GM12878 (cell line): ENCODE data around the gene TBC1D24. TPM values are rescaled to one million over a fixed set of nuclear protein-coding genes. Genes with fewer than 3 reads are reported as not detected.

Experiments
- ATAC-seq: fragments of 200-7000 bp; cut with Tn5 transposase; 3 replicates; pipeline ENCODE4 v1.9.1; 2020; ENCODE audit warnings: mild to moderate bottlenecking, moderate library complexity
- BruUV-seq: library from RNA; stranded (reverse); fragments of 400-500 nt; replicated peaks from 2 replicates; lab custom pipeline; 2021; lab: Mats Ljungman, UMichigan
- CTCF ChIA-PET: fragments of 300-600 bp; sonication (Branson Sonifier 250); formaldehyde crosslinking; extraction: SDS; loops from one replicate; lab custom pipeline; 2021; ENCODE audit warnings: inconsistent platforms; lab: Yijun Ruan, JAX
- POLR2A ChIA-PET: fragments of 350-600 bp; formaldehyde crosslinking; extraction: SDS; loops from one replicate; lab custom pipeline; 2021; ENCODE audit warnings: inconsistent platforms; lab: Charles Lee
- RAD21 ChIA-PET: fragments of 300-600 bp; sonication (Branson Sonifier 250); formaldehyde crosslinking; loops from one replicate; lab custom pipeline; 2023; ENCODE audit warnings: antibody characterized with exemption; ENCODE audit not compliant: unreplicated experiment; lab: Charles Lee
- SMC1A ChIA-PET: fragments of 300-600 bp; sonication (Branson Sonifier 250); formaldehyde crosslinking; loops from one replicate; lab custom pipeline; 2023; ENCODE audit not compliant: unreplicated experiment, uncharacterized antibody; lab: Charles Lee
- DNase-seq: peaks from one replicate; pipeline ENCODE4 v3.0.0-alpha.2; 2011; ENCODE audit warnings: low read depth, low spot score
- FAIRE-seq: peaks from 3 replicates; lab custom pipeline; 2011; peaks lifted over from hg19 to GRCh38; lab: Jason Lieb, UNC
- H2AFZ ChIP-seq: 2 replicates; pipeline ENCODE4 v1.6.0; 2011; ENCODE audit warnings: low read depth, low read length, control low read depth; ENCODE audit not compliant: control insufficient read depth
- H3K27ac ChIP-seq: 2 replicates; pipeline ENCODE4 v1.5.1; 2011; ENCODE audit warnings: control low read depth; ENCODE audit not compliant: control insufficient read depth, insufficient read depth
- H3K27me3 ChIP-seq, 2 experiments: replicated peaks in 1 of 2; 2 replicates each; pipeline versions ENCODE4 v1.6.0 to v1.6.1; 2011; ENCODE audit warnings: low read length in 1 of 2; ENCODE audit not compliant: control insufficient read depth in 2 of 2, insufficient read depth in 2 of 2
- H3K36me3 ChIP-seq, 2 experiments: 2 replicates each; pipeline ENCODE4 v1.5.1; 2011; ENCODE audit warnings: low read length in 1 of 2; ENCODE audit not compliant: control insufficient read depth in 2 of 2, insufficient read depth in 2 of 2
- H3K4me1 ChIP-seq: 2 replicates; pipeline ENCODE4 v1.6.1; 2011; ENCODE audit warnings: mild to moderate bottlenecking, low read length, moderate library complexity, mixed read lengths; ENCODE audit not compliant: control insufficient read depth, insufficient read depth
- H3K4me2 ChIP-seq: 2 replicates; pipeline ENCODE4 v1.6.0; 2011; ENCODE audit warnings: control low read depth; ENCODE audit not compliant: control insufficient read depth, insufficient read depth
- H3K4me3 ChIP-seq: fragments of 200-600 bp; sonication (generic); 2 replicates; pipeline ENCODE4 v1.5.1; 2016
- H3K79me2 ChIP-seq: 2 replicates; pipeline ENCODE4 v1.6.0; 2011; ENCODE audit warnings: low read length; ENCODE audit not compliant: control insufficient read depth, insufficient read depth
- H3K9ac ChIP-seq: 2 replicates; pipeline ENCODE4 v1.8.0; 2011; ENCODE audit warnings: low read length, control low read depth, mixed read lengths; ENCODE audit not compliant: control insufficient read depth, insufficient read depth
- H3K9me3 ChIP-seq: replicated peaks from 3 replicates; pipeline ENCODE4 v1.5.1; 2011; ENCODE audit warnings: mild to moderate bottlenecking, low read length; ENCODE audit not compliant: control insufficient read depth, insufficient read depth
- H4K20me1 ChIP-seq: 2 replicates; pipeline ENCODE4 v1.6.0; 2011; ENCODE audit not compliant: control insufficient read depth, insufficient read depth
- BACH1 ChIP-seq: fragments of 450-650 bp; IDR thresholded peaks from 2 replicates; pipeline ENCODE4 v1.6.1; 2017; ENCODE audit warnings: mild to moderate bottlenecking, borderline replicate concordance
- DPF2 ChIP-seq: fragments of 450-650 bp; IDR thresholded peaks from 2 replicates; pipeline ENCODE4 v1.6.1; 2017; ENCODE audit warnings: mild to moderate bottlenecking
- EP300 ChIP-seq, 2 experiments: fragments of 150-350 bp in 1 of 2; IDR thresholded peaks; 2 replicates each; pipeline ENCODE4 v1.6.1; 2011 to 2012; ENCODE audit warnings: low read depth in 2 of 2, low read length in 2 of 2, borderline replicate concordance in 1 of 2, improper control_type of control experiment in 1 of 2, inconsistent platforms in 1 of 2; ENCODE audit not compliant: control insufficient read depth in 1 of 2
- FOXK2 ChIP-seq: fragments of 450-650 bp; IDR thresholded peaks from 2 replicates; pipeline ENCODE4 v1.6.1; 2017; ENCODE audit warnings: mild to moderate bottlenecking, moderate library complexity
- HCFC1 ChIP-seq: fragments of 150-350 bp; IDR thresholded peaks from 2 replicates; pipeline ENCODE4 v1.6.1; 2014; ENCODE audit warnings: low read length
- HDAC2 ChIP-seq: fragments of 200-600 bp; sonication (generic); IDR thresholded peaks from 2 replicates; pipeline ENCODE4 v1.6.1; 2017
- JUNB ChIP-seq: IDR thresholded peaks from 2 replicates; pipeline ENCODE4 v1.6.1; 2016; ENCODE audit warnings: antibody characterized with exemption, mild to moderate bottlenecking
- NFYB ChIP-seq: IDR thresholded peaks from 2 replicates; pipeline ENCODE4 v1.6.1; 2011; ENCODE audit warnings: low read depth, mild to moderate bottlenecking, low read length, improper control_type of control experiment, moderate library complexity; ENCODE audit not compliant: insufficient read depth
- PAX8 ChIP-seq: fragments of 450-650 bp; IDR thresholded peaks from 2 replicates; pipeline ENCODE4 v1.6.1; 2017; ENCODE audit warnings: mild to moderate bottlenecking, moderate library complexity
- POU2F2 ChIP-seq: IDR thresholded peaks from 3 replicates; pipeline ENCODE4 v1.6.1; 2011; ENCODE audit warnings: low read depth, mild to moderate bottlenecking, low read length, borderline replicate concordance
- RBBP5 ChIP-seq: fragments of 200-600 bp; sonication (generic); conservative IDR thresholded peaks from 2 replicates; pipeline ENCODE4 v1.6.1; 2016
- SMAD5 ChIP-seq: IDR thresholded peaks from 2 replicates; pipeline ENCODE4 v1.6.1; 2016; ENCODE audit warnings: antibody characterized with exemption, low read depth
- SPI1 ChIP-seq: IDR thresholded peaks from 2 replicates; pipeline ENCODE4 v1.6.1; 2011; ENCODE audit warnings: low read depth, mild to moderate bottlenecking, low read length, moderate library complexity, borderline replicate concordance; ENCODE audit not compliant: insufficient read depth
- SUZ12 ChIP-seq: fragments of 200-600 bp; sonication (generic); IDR thresholded peaks from one replicate; pipeline ENCODE4 v1.6.1; 2018; ENCODE audit warnings: antibody characterized with exemption, mild to moderate bottlenecking; ENCODE audit not compliant: unreplicated experiment
- TAF1 ChIP-seq: IDR thresholded peaks from 2 replicates; pipeline ENCODE4 v1.6.1; 2011; ENCODE audit warnings: mild to moderate bottlenecking, low read depth, low read length, borderline replicate concordance
- YY1 ChIP-seq: IDR thresholded peaks from 2 replicates; pipeline ENCODE4 v1.6.1; 2011; ENCODE audit warnings: low read depth, mild to moderate bottlenecking, low read length
- ZBTB40 ChIP-seq: fragments of 450-650 bp; IDR thresholded peaks from 2 replicates; pipeline ENCODE4 v1.6.1; 2016; ENCODE audit warnings: mild to moderate bottlenecking, moderate library complexity, borderline replicate concordance
- WGBS: methylation state at CpG from one replicate; pipeline ENCODE4 v1.1.6; 2016; ENCODE audit warnings: low lambda C conversion rate; ENCODE audit not compliant: insufficient replicate concordance, insufficient coverage; ENCODE audit errors: missing lambda C conversion rate; 5-methylcytosine and 5-hydroxymethylcytosine counted together
- in situ Hi-C: fragments of 300-500 bp; cut with MboI; formaldehyde crosslinking; loops from 9 replicates; pipeline ENCODE4 v1.14.3; 2018; ENCODE audit warnings: mixed read lengths
- intact Hi-C: fragments of 100-400 bp; cut with micrococcal nuclease; formaldehyde crosslinking; loops from one replicate; pipeline ENCODE4 v1.14.2; 2022; ENCODE audit not compliant: unreplicated experiment
- polyA plus RNA-seq, 11 experiments: library from polyadenylated mRNA; depleted of rRNA in 4 of 11; unstranded in 6 of 11; stranded (reverse) in 5 of 11; fragments of >200 nt; fragmentation: Nextera tagmentation in 4 of 11; fragmentation: Illumina TruSeq in 1 of 11; extraction: Ambion mirVana in 4 of 11; extraction: Trizol in 1 of 11; gene quantifications; 1 replicate in 1 of 11; 2 replicates in 10 of 11; pipeline versions ENCODE4 v1.2.1 to v1.2.3, GENCODE V29; 2011 to 2016; ENCODE audit warnings: inconsistent platforms in 2 of 11, missing spikeins in 2 of 11, low read depth in 1 of 11
- total RNA-seq, 4 experiments: library from RNA; depleted of rRNA in 3 of 4; stranded (reverse); fragments of >200 nt in 3 of 4; fragmentation: Illumina TruSeq in 1 of 4; extraction: Trizol in 1 of 4; gene quantifications; 2 replicates each; pipeline versions ENCODE4 v1.2.1 to v1.2.3, GENCODE V29; 2013 to 2021
- TF ChIP-seq, protein P1 (sequence below): IDR thresholded peaks from 2 replicates; pipeline ENCODE4 v1.6.1; 2012; ENCODE audit warnings: low read depth, low read length, improper control_type of control experiment
- TF ChIP-seq, protein P2 (sequence below): IDR thresholded peaks from 2 replicates; pipeline ENCODE4 v1.6.1; 2012; ENCODE audit warnings: low read length, inconsistent platforms

Gene TBC1D24
- total and polyA plus RNA-seq, 10 of the 15 experiments (the other 5 are each of a cell fraction or from before 2014, with no cell fraction given) = 1.1 to 9.6 (median 4.5) TPM

DNA sequence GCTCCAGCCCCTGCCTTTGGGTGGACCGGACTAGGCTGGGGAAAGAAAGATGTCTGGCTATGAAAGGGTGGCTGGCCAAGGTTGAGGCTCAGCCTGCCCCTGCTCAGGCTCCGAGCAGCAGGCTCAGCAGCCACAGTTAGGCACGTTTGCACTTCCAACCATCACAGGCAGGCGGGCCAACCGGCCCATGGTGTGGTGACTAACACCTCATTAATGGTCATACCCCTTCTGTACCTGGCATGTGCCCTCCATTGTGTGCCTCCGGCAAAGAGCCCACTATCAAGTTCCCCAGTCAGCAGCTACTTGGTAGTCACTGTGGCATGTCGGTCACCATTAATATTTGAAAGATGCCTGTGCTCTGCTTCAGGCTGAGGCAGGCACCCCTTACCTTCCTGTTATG is 6.7 kb downstream of the TBC1D24 start:
- no peak for DNase-seq
- no TSS peak for BruUV-seq
- SMC1A ChIA-PET = no interaction called here

DNA sequence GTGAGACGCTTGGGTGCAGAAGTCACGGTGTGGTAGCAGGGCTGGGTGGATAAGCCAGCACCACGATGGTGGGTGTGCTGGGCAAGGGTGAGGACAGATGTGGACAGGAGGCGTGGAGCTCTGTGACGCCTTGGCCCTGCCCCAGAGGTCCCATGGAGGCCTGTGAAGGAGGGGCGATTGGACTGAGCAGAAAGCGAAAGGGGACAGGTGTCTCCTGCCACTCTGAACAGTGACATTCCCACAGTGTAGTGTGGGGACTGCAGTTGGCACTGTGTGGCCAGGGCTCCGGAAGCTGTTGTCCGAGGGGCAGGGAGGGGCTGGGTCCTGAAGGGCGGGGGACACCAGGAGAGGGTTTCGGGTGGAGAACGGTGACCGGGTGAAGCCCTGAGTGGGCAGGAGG is 7.3 kb downstream of the TBC1D24 start:
- Histone ChIP-seq H4K20me1 (no peaks in the 10 kb centered on the region), H3K4me3 (no peak overlapping the region), H3K4me1 (peaks cover 9% of the 10 kb centered on the region), H3K9me3 (no peaks in the 10 kb centered on the region), H3K27ac (no peak overlapping the region), H3K36me3 (no peaks in the 10 kb centered on the region), H3K79me2 (no peaks in the 10 kb centered on the region), H3K9ac (no peak overlapping the region), H3K27me3 (no peaks in the 10 kb centered on the region), H2AFZ (no peak overlapping the region), H3K4me2 (no peak overlapping the region)
- ChIA-PET RAD21 (no interaction called here), CTCF (no interaction called here), SMC1A (no interaction called here), POLR2A (interaction anchor here (1.2 kb wide), 1 partner anchor 53 kb away, joined by 3 read pairs; the partner anchor contains the start of gene CCNF)
- intact Hi-C loops (no loop called here), in situ Hi-C loops (no loop called here)
- 89% methylated on average over 11 of the region's 13 CpGs for WGBS
- BruUV-seq = no TSS peak
- ATAC-seq (no peak), FAIRE-seq (no peak), DNase-seq (no peak)
- TF ChIP-seq, protein P1, sequence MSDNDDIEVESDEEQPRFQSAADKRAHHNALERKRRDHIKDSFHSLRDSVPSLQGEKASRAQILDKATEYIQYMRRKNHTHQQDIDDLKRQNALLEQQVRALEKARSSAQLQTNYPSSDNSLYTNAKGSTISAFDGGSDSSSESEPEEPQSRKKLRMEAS = no peak
- TF ChIP-seq HCFC1 (no peak), SUZ12 (no peak), ZBTB40 (no peak), SPI1 (no peak), JUNB (no peak), RBBP5 (no peak), SMAD5 (no peak)
- TF ChIP-seq, protein P2, sequence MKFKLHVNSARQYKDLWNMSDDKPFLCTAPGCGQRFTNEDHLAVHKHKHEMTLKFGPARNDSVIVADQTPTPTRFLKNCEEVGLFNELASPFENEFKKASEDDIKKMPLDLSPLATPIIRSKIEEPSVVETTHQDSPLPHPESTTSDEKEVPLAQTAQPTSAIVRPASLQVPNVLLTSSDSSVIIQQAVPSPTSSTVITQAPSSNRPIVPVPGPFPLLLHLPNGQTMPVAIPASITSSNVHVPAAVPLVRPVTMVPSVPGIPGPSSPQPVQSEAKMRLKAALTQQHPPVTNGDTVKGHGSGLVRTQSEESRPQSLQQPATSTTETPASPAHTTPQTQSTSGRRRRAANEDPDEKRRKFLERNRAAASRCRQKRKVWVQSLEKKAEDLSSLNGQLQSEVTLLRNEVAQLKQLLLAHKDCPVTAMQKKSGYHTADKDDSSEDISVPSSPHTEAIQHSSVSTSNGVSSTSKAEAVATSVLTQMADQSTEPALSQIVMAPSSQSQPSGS = no peak

More for the DNA sequence above, 6.7 kb downstream of the TBC1D24 start:
- FAIRE-seq (no peak), ATAC-seq (no peak)
- Histone ChIP-seq H3K9ac (no peak overlapping the region), H3K4me2 (no peak overlapping the region), H3K27ac (no peak overlapping the region), H3K9me3 (no peaks in the 10 kb centered on the region), H4K20me1 (no peaks in the 10 kb centered on the region), H2AFZ (no peak overlapping the region), H3K4me1 (peaks cover 3% of the 10 kb centered on the region), H3K79me2 (no peaks in the 10 kb centered on the region), H3K36me3 (no peaks in the 10 kb centered on the region), H3K4me3 (no peak overlapping the region), H3K27me3 (no peaks in the 10 kb centered on the region)
- CTCF ChIA-PET = no interaction called here
- POLR2A ChIA-PET = no interaction called here
- RAD21 ChIA-PET = no interaction called here
- WGBS = 88% methylated on average over 7 of the region's 7 CpGs
- in situ Hi-C loops (no loop called here), intact Hi-C loops (no loop called here)
- no peak for TF ChIP-seq POU2F2
- TF ChIP-seq FOXK2 = no peak
- no peak for TF ChIP-seq PAX8
- no peak for TF ChIP-seq BACH1
- no peak for TF ChIP-seq YY1
- no peak for TF ChIP-seq HDAC2
- no peak for TF ChIP-seq DPF2
- no peak for TF ChIP-seq EP300 (IDR thresholded peaks at IDR 0.05; ENCODE audit: borderline replicate concordance in 1 of 2, control insufficient read depth in 1 of 2, low read depth in 2 of 2, low read length in 2 of 2)
- no peak for TF ChIP-seq NFYB
- TF ChIP-seq SPI1 = no peak
- no peak for TF ChIP-seq TAF1
